ENCODE measurements around the gene CORIN.

CORIN gene, protein sequence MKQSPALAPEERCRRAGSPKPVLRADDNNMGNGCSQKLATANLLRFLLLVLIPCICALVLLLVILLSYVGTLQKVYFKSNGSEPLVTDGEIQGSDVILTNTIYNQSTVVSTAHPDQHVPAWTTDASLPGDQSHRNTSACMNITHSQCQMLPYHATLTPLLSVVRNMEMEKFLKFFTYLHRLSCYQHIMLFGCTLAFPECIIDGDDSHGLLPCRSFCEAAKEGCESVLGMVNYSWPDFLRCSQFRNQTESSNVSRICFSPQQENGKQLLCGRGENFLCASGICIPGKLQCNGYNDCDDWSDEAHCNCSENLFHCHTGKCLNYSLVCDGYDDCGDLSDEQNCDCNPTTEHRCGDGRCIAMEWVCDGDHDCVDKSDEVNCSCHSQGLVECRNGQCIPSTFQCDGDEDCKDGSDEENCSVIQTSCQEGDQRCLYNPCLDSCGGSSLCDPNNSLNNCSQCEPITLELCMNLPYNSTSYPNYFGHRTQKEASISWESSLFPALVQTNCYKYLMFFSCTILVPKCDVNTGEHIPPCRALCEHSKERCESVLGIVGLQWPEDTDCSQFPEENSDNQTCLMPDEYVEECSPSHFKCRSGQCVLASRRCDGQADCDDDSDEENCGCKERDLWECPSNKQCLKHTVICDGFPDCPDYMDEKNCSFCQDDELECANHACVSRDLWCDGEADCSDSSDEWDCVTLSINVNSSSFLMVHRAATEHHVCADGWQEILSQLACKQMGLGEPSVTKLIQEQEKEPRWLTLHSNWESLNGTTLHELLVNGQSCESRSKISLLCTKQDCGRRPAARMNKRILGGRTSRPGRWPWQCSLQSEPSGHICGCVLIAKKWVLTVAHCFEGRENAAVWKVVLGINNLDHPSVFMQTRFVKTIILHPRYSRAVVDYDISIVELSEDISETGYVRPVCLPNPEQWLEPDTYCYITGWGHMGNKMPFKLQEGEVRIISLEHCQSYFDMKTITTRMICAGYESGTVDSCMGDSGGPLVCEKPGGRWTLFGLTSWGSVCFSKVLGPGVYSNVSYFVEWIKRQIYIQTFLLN
- total RNA-seq: 0.13 to 0.41 reads per million in 2 donors

GRCh38 chr4:47837908-47838294 lies at the start of gene CORIN:
Gene CORIN, minus strand, starts transcription at chr4:47838067. Its CDS starts 118 bp downstream, at chr4:47837949.
- DNase-seq: no peak

DNA sequence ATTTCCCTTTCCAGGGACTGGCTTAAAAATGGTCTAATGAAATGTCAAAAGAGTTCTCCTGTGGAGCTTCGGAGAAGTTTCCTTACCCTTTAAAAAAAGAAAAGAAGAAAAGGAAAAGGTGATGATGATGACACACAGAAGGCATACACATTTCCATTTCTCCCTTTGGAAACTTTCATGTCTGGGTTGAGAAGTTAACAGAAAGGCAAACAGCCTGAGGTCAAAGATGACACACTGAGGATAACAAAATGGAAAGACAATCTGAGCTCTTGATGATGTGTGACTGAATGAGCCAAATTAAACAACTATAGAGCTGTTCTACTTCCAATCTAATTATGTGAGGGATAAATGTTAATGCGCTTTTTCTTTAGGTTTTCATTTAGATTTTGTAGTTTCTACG lies 44.4 kb upstream of the CORIN start:
- no peak for DNase-seq

- DNase-seq: no peak
These were observed 41.6 kb upstream of the CORIN start for GRCh38 chr4:47879458-47879857.

- no peak for DNase-seq
These were observed 39.1 kb upstream of the CORIN start for GRCh38 chr4:47876784-47877546.

DNA sequence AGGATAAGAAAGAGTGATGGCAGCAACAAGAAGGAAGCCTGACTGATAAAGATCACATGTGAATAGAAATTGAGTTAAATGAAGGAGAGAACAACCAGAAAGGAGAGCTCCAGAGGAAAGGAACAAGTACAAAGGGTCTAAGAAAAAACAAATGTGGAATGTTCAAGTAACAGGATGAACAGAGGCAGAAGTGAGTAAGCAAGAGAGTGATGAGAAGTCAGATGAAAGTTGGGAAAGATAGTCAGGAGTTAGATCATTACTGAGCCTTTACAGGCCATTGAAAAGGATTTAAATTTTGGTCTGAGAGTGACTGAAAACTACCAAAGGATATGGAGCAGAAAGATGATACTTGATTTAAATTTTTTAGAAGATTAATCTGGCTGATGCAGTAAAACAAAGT lies 38.4 kb upstream of the CORIN start:
- no peak for DNase-seq

DNA sequence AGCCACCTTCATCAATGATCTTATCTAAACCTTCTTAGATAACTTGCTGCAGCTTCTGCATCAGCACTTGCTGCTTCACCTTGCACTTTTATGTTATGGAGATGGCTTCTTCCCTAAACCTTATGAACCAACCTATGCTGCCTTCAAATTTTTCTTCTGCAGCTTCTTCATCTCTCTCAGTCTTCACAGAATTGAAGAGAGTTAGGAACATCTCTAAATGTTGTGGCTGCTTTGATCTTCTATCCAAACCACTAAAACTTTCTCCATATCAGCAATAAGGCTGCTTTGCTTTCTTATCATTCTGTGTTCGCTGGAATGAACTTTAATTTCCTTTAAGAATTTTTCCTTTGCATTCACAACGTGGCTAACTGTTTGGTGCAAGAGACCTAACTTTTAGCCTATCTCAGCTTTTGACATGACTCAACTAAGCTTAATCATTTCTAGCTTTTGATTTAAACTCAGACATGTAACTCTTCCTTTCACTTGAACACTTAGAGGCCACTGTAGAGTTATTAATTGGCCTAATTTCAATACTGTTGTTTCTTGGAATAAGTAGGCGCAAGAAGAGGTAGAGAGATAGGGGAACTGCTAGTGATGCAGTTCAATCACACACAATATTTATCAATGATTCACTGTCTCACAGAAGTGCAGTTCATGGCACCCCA lies 36.1 kb upstream of the CORIN start:
- no peak for DNase-seq

GRCh38 chr4:47863486-47863885 lies 25.6 kb upstream of the CORIN start:
- DNase-seq: no peak

DNA sequence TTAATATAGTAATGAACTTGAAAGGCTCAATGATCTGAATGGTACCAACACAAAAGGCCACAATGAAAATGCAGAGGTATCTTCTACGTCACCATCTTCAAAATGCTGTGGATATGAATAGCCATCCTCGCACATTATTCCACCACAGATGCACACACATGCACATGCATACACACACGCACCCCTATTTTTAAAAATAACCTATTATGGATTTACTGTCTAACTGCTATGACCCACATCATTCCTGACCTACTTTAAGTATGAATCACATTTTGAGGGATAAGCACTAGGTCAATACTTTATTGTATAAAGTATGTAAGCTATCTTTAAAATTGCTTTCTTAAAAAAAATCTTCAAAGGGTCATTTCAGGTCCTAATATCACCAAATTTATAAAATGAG lies 24.4 kb upstream of the CORIN start:
- DNase-seq: no peak

DNA sequence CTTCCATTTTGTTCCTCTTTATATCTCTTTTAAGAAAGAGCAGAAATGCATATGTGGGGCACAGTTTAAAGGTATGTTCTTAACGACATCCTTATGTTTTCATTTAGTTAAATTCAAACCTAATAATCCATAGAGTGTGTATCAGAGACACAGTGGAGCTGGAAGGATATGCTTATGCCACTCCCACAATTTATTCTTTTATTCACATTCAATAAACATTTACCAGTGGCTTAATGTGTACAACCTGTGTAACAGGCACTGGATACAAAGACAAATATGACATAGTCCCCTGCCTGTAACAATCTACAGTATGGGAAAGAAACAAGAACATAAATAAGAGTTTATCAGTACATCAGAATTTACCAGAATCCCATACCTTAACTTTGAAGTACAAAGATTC lies 22.4 kb upstream of the CORIN start:
- no peak for DNase-seq

DNA sequence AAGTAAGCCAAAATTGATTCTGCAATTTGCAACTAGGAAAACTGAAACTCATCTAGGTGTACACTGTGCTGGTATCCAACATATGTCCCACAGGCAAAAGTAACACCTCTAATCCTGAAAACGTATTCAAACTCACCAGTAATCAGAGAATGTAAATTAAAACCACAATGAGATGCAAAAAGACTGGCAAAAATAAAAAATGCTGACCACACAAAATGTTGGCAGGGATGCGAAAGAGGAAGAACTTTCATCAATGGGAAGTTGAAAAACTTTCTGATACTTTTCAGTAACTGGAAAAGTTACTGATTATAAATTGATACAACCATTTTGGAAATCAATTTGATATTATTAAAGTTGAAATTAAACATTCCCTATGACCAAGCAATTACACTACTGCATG lies 20.1 kb upstream of the CORIN start:
- no peak for DNase-seq

- DNase-seq: no peak
These were observed 18.8 kb upstream of the CORIN start for GRCh38 chr4:47856713-47857112.

- no peak for DNase-seq
These were observed 17.5 kb upstream of the CORIN start for GRCh38 chr4:47855350-47855749.

DNA sequence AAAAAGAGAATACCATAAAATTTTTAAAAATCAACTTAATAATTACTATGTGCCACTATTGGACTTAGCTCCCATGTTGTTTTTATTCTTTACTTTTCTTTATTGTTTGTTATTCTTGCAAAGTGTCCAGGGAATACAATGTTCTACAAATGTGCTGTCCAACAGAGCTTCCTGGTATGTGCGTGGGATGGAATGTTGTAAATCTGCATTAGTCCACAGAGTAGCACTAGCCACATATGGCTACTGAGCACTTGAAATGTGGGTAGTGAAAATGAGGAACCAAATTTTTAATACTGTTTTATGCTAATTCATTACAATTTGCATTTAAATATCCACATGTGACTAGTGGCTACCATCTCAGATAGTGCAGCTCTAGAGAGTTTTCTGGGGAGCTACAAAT lies 14.3 kb upstream of the CORIN start:
- no peak for DNase-seq

- no peak for DNase-seq
These were observed 11.6 kb upstream of the CORIN start for GRCh38 chr4:47849466-47849865.

- no peak for DNase-seq
These were observed 10.2 kb upstream of the CORIN start for GRCh38 chr4:47848041-47848440.

DNA sequence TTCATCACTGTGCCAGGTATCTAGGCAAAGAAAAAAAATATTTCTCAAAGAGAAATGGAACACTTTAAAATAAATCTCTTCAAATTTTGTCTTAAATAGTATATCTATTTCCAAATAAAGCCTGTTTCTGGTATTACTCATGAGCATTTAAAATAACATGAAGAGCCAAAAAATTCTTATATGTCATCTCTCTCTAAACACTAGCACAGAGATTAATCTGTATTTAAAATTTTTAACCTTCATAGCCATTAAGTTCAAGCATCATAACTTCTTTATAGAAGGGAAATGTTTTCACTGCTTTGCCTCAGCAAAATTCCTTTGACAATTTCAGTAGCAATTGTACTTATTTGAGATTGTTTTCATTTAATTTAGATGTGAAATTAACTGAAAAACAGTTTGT lies 5.1 kb upstream of the CORIN start:
- no peak for DNase-seq

- DNase-seq: no peak
These were observed 2.4 kb upstream of the CORIN start for GRCh38 chr4:47840291-47840690.

DNA sequence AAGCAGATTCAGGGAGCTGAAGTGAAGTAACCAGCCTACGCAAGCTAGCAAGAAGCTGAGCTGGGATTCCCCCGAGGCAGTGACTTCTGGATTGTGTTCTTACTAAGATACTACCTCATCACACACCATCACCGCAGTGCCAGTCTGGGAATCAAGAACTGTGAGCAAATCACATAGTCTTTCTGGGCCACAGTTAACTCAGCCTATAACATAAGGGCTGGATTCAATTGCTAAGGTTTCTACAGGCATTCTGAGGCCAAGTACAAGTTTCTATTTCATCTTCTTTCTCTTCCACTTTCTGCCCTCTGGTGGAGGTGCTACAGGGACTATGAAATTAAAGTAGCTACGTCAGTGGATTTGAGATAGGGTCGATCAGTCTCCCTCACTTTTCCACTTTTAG lies 1.4 kb upstream of the CORIN start:
- no peak for DNase-seq

DNA sequence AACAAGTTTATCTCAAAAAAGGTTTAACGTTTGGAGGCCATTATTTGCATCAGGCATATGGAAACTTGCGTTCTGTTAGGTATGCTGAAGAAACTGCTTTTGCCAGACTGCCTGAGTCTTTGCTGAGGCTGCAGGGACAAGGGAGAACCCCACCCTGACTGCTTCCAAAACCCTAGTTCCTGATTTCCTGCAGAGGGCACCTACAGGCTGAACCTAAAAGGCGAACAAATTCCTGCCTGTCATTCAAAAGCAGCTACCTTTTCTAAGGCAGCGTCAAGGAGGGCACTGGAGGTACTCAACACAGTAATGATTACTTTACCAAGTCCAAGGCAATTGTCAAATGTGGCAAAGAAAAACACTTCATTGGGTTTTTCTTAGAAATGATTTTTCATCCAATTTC lies 578 bp upstream of the CORIN start:
- DNase-seq: no peak

DNA sequence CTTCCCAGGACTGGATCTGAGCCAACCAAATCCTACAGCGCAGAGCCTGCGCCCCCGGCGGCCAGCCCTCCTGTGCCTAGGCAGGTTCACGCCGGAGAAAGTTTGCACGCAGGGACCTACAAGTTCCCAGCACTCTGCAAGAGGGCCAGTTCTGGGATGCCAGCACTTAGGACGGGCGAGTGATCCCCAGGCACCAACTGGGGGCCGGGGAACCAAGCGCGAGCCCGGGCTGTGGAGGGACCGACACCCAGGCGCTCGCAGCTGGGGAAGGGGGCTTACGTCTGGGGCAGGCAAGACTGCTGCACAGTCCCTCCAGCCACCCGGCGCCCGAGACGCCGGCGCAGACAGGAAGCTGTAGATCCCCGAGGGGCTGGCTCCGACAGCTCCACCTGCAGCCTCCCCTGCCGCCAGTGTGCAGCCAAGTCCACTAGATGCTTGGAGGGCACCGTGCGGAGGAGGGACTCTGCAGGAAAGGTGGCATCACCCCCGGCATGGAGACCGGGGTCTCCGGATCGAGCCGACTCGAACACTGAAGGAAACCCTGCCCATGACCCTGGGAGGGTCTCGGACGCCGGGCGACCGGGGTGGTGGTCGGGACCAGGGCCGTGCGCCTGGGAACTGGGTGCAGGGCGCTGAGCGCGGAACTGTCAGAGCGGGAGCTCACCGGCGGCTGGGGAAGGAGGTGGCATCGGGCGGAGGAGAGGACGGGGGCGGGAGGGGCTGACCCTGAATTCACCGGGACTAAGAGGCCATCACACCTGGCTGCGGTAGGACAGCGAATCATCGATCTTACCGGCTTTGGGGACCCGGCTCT lies 566 bp downstream of the CORIN start:
- DNase-seq: peak; percentile 34

GRCh38 chr4:47836641-47837093 lies 1.2 kb downstream of the CORIN start:
- DNase-seq: peak; percentile 5
